ENCODE measurements around the gene PTPN20. TPM values are rescaled to one million over a fixed set of nuclear protein-coding genes. Genes with fewer than 3 reads are reported as not detected.
A peak's percentile ranks its signal among the peaks of the same experiment; 100 is the strongest.
"Not testable (repeated sequence)": the region's sequence is repeated elsewhere in the genome, so short reads cannot be mapped to it uniquely, and the experiment has no call there.

Gene PTPN20, protein sequence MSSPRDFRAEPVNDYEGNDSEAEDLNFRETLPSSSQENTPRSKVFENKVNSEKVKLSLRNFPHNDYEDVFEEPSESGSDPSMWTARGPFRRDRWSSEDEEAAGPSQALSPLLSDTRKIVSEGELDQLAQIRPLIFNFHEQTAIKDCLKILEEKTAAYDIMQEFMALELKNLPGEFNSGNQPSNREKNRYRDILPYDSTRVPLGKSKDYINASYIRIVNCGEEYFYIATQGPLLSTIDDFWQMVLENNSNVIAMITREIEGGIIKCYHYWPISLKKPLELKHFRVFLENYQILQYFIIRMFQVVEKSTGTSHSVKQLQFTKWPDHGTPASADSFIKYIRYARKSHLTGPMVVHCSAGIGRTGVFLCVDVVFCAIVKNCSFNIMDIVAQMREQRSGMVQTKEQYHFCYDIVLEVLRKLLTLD
- 1.0 and 1.3 TPM in 2 replicates for total RNA-seq

DNA sequence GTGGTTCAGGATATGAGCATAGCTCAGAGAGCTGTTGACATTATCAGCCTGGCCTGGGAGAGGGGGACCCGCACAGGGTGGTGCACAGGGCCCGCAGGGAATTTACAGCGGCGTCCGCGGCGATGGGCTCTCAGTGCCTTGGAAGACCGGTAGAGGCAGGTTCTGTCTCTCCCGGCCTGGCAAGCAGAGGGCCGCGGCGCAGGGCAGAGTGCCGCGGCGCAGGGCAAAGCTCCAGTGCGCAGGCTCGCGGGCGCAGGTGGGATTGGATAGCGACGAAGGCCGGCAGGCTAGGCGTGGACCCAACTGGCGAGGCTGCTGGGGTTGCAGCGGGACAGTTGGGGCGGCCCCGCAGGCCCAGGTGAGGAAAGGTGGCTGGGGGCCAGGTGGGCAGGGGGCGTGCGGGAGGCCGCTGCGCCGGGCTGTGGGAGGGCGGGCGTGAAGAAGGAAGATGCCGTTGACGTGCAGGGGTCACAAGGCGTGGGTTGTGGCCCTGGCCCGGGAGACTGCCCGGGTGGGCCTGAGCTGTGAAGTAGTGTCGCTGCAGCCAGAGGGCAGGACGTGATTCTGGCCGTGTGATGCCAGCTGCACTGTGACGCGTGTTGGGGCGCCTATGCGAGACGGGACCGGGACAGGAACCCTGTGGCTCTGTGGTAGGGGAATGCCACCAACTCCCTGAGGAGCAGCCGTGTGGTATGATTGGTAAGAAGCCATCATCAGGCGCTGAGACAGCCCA lies at the start of gene PTPN20:
Gene PTPN20, plus strand, starts transcription at position 285 of the 733 bp plus-strand sequence. CDS start 21,072 bp downstream, outside the sequence.
- H3K4me3 ChIP-seq (ENCODE audit: low read depth, low read length) = peak within 1 kb of the TSS; percentile 23
- DNase-seq (ENCODE audit: low read depth) = not testable (repeated sequence)

DNA sequence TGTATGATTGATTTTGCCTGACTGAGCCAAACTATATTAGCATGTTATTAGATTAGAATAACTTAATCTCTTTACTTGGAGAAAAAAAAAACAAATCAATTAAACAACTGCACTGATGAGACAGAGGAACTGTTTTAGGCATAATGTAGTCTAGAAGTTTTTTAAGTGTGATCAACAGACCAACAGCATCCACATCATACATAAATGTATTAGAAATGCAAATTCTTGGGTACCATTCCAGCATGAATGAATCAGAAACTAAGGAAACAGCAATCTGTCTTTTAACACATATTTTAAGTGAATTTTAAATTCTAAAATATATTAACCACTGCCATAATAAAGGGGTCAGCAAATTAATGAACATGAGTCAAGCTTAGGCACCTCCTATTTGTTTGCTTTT lies 41.5 kb upstream of the PTPN20 start:
- DNase-seq (ENCODE audit: low read depth); H3K4me3 ChIP-seq (ENCODE audit: low read depth, low read length): not testable (repeated sequence)

DNA sequence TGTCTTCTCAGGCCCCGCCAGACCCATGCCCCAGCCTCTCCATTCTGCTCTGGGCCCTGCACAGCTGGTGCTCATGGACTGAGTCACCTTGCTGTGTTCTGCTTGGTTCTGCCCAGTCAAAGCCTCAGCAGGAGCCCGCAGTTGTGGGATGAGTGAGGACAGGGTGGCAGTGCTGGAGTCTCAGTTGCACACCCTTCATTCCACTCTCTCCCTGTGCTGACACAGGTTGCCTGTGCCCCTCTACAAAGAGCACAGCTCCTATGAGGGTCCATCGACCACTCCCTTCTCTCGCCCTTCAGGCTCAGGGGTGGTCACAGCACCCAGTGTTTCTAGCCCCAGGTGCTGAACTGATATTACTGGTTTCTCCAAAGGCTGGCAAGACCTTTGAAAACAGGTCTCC lies 39.6 kb upstream of the PTPN20 start:
- H3K4me3 ChIP-seq (ENCODE audit: low read depth, low read length); DNase-seq (ENCODE audit: low read depth): not testable (repeated sequence)

DNA sequence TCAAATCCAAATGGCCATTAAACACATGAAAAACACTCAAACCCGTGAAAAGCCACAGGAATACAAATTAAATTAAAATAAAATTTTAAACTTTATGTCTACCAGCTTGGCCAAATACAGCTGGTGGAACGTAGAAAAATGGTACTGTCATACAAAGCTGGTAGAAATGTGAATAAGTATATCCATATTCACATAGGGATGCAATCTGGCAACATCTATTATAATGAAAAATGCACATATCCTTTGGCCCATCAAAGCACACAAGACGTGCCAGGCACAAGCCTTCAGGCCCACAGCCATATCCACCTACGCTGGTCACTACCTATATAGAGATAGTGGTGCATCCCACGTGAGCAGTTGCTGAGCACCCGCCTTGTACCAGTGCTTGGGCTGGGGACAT lies 35.9 kb upstream of the PTPN20 start:
- DNase-seq (ENCODE audit: low read depth); H3K4me3 ChIP-seq (ENCODE audit: low read depth, low read length): not testable (repeated sequence)

DNA sequence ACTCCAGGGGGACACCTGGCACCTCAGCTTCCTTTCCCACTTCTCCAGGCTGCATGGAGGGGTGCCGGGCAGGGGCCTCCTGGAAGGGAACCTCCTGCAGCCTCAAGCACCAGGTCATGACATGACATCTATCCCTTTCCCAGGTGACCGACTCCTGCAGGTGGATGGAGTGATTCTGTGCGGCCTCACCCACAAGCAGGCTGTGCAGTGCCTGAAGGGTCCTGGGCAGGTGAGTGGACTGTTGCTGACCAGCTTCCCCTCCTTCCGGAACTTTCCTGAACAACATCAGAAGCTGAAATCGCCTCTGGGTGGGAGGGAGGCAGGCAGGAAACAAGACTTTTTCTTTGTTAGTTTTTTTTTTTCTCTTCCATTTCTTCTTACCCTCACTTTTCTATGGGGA lies 34.5 kb upstream of the PTPN20 start:
- DNase-seq (ENCODE audit: low read depth); H3K4me3 ChIP-seq (ENCODE audit: low read depth, low read length): not testable (repeated sequence)

DNA sequence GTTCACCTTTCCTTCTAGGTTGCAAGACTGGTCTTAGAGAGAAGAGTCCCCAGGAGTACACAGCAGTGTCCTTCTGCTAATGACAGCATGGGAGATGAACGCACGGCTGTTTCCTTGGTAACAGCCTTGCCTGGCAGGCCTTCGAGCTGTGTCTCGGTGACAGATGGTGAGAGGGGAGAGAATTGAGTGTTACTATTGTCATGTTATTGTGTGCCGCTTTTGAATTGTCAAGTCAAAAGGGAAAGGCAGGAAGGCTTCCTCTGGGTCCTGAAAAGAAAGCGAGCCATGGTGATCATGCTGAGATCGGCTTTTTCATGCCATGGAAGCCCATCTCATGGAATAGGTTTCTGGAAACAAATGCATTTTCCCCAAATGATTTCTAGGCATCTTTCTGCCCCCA lies 32.5 kb upstream of the PTPN20 start:
- not testable (repeated sequence) for H3K4me3 ChIP-seq (ENCODE audit: low read depth, low read length); DNase-seq (ENCODE audit: low read depth)

DNA sequence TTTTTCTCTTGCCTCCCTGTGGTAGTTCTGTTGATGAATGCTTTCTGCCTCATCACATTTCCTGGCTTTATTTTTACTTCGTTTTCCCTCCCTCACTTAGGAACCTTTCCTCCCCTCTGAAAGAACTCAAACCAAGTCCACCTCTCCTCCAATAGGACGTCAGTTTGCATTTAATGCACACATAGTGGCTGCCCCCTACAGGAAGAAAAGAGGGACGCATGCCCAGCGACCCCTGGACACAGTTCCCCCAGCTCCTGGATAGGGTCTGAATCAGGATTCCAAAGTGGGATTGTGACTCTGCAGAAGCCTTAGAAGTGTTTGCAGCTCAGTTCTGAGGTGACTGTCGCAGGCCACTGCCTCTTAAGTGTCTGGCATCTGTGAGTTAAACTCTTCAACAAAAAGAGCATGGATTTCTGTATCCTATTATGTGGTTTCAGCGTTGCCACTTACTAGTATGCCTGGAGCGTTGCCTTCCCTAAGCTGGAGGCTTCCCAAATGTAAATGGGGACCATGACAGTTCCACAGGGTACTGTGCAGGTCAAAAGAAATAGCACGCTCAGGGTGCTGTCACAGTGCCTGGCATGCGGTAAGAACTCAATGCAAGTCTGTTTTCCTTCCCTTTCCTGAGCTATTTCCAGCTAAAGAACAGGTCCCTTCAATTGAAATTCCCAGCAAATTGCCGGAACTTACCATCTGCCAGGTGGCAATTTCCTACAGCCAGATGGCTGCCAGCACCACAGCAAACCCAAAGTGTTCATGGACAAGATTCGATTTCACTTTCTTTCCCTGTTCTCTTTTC lies 20.2 kb upstream of the PTPN20 start:
- not testable (repeated sequence) for DNase-seq (ENCODE audit: low read depth); H3K4me3 ChIP-seq (ENCODE audit: low read depth, low read length)
- TF ChIP-seq, protein P1, sequence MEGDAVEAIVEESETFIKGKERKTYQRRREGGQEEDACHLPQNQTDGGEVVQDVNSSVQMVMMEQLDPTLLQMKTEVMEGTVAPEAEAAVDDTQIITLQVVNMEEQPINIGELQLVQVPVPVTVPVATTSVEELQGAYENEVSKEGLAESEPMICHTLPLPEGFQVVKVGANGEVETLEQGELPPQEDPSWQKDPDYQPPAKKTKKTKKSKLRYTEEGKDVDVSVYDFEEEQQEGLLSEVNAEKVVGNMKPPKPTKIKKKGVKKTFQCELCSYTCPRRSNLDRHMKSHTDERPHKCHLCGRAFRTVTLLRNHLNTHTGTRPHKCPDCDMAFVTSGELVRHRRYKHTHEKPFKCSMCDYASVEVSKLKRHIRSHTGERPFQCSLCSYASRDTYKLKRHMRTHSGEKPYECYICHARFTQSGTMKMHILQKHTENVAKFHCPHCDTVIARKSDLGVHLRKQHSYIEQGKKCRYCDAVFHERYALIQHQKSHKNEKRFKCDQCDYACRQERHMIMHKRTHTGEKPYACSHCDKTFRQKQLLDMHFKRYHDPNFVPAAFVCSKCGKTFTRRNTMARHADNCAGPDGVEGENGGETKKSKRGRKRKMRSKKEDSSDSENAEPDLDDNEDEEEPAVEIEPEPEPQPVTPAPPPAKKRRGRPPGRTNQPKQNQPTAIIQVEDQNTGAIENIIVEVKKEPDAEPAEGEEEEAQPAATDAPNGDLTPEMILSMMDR (conservative IDR thresholded peaks at IDR 0.05; ENCODE audit: low read depth, low read length) = peak; percentile 11

DNA sequence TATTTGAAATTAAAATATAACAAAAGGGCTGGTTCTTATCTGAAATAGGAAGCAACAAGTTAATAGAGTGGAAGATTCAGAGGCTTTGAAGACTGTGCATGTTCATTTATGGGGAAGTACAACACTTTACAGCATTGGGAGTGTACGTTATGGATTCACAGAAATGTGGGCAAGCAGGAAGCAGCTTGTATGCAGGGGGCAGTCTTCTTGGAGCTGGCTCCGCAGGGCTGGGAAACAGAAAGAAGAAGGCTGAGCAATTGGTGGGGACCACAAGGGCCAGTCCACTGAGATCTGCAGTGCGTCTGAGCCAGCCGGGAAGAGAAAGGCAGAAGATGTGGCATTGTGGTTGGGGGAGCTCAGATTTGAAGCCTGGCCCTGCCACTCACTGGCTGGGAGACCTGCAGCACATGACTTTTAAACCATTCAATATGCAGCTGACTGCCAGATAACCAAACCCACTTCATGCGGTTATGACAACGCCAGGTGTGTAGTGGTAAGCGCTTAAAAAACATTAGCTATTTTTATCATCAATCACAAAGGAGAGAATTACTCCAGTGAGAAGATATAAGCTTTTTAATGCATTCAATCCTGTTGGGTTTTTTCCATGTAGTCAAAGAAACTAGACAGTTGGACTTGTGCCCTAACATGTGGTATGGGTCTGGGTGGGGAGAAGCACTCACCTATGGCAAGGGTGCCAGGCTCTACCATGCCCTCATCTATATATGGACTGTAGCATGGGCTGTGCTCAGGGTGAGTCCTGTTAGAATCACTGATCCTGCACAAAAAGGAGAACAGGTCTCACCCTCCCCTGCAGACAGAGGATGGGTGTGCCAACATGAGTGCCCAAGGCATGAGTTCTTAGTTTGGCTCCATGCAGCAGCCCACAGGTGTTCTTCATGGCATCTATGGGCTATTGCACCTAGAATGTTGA lies 14.2 kb upstream of the PTPN20 start:
- not testable (repeated sequence) for DNase-seq (ENCODE audit: low read depth); H3K4me3 ChIP-seq (ENCODE audit: low read depth, low read length)

DNA sequence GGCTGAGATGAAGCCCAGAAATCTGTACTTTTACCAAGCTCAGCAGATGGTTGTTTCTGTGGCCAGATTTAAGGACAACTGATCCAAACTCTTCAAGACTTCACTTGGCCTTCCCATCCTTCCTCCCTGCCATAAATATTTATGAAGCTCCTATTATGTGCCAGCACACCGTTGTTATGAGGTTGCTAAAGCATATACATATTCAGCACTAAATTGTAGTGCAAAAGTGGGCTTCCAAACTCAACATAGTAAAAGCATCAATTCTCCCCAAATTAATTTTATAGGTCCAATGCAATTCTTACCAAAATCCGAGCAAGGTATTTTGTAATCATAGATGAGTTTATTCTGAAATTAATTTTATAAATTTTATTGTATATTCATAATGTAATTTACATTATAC lies 10.0 kb upstream of the PTPN20 start:
- DNase-seq (ENCODE audit: low read depth) = not testable (repeated sequence)

DNA sequence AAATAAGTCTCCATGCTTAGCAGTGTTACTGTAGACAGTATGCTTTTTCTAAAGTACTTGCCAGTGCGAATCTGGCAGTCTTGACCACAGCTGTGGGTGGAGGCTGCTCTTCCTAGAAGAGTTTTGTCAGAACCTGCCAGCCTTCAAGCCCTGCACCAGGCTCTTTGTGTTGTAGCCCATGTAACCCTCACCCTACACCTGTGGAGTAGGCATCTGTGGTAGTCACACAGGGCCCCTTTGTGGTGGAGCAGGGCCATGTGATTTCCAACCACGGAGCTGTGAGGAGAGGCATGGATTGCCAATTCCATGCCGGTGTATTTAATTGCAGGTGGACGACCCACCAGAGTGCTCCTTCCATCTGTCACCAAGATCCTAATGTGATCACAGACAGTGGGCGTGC lies 7.4 kb upstream of the PTPN20 start:
- H3K4me3 ChIP-seq (ENCODE audit: low read depth, low read length); DNase-seq (ENCODE audit: low read depth): not testable (repeated sequence)

More for the DNA sequence above, 10.0 kb upstream of the PTPN20 start:
- H3K4me3 ChIP-seq (ENCODE audit: low read depth, low read length) = not testable (repeated sequence)

DNA sequence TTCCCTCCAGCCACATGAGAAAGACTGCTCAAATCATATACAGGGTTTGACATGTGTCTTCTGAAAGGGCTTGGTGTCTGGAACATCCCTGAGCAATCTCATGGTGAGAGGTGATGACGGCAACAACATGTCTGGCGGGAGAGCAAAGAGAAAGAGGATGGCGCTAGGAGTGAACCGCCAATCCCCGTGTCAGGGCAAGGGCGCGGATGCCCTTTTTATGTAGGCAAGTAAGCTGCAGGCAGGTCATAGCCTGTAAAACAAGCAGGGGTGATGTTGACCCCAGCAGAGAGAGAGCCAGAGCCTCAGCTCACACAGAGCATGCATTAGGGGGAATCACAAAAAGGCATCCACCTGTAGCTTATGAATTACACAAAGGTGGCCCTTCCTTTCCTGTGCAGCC lies 4.9 kb upstream of the PTPN20 start:
- not testable (repeated sequence) for H3K4me3 ChIP-seq (ENCODE audit: low read depth, low read length); DNase-seq (ENCODE audit: low read depth)

DNA sequence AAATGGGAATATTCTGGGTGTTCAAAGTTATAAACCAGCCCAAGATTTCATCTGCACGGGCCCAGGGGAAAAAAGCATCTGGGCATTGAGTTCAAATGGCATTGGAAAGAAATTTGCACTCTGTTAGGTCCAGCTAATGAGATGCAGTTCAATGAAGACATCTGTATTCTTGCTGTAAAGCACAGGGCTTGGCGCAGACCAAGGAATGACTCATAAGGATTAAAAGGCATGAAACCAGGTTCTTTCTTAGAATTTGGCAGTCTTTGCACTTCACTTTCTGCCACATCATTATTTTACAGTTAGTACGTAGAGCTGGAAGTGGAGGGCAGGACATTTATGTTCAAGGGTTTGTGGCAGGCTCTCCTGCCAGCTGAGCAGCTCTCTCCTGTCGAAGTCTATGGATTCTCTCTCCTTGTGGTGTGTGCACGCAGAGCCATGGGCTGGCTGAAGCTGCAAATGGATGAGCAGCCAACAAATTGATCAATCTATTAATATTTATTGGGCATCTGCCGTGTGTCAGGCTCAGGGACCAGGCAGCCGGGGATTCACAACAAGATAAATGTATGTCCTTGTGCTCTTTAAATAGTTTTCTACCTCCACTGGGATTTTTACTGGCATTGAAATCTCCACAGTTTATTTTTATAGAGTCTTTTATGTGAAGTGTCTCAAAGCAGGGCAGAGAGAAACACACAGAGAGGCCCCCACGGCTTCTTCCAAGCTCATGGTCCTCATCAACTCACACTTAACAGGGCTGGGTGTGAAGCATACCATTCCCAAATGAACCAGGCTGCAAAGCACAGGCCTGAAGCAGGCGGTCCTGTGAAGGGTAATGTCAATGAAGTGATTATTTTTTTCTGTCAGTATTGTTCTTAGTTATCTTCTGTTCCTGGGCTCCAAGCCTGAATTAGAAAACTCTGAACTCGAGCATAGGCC lies 3.8 kb upstream of the PTPN20 start:
- not testable (repeated sequence) for H3K4me3 ChIP-seq (ENCODE audit: low read depth, low read length); DNase-seq (ENCODE audit: low read depth)

DNA sequence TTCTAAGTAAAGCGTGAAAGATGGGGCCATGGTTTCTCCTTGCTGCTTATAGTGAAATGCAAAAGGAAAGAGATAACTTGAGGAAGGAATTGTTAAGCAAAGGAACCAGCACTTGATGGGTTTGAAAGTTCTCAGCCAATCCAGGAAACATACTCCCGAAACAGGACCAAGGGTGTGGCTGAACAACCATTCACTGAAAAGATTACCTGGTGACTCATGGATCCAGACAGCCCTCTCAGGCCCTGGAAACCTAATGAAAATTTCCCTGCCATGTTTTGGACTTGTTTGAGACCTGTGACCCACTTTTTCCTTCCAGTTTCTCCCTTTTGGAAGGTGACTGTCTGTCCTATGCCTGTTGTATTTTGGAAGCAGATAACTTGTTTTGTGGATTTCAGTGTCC lies 11.3 kb downstream of the PTPN20 start:
- DNase-seq (ENCODE audit: low read depth) = not testable (repeated sequence)

DNA sequence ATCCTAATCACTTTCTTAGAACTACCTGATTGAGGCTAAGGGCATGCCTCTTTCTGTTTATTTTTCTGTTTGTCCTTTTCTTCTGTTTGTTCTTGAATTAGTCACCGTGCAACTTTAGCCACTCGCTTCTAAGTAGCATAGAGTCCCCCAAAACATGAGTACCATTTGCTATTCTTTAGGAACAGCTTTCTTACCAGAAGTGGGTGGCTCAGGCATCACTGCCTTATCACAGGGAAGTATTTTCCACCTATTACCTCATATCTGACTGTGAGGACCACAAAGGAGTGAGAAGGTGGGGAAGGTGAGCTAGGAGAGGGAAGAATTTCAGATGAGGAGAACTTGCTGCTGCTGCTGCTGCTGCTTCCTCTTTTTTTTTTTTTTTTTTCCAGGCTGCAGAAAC lies 13.9 kb downstream of the PTPN20 start:
- not testable (repeated sequence) for H3K4me3 ChIP-seq (ENCODE audit: low read depth, low read length); DNase-seq (ENCODE audit: low read depth)

More for the DNA sequence above, 11.3 kb downstream of the PTPN20 start:
- not testable (repeated sequence) for H3K4me3 ChIP-seq (ENCODE audit: low read depth, low read length)

All from epithelial cell of proximal tubule (primary cell).